Upper lobe of left lung (tissue), 4 donors: Measurements from ENCODE around the gene C9orf72.

Experiments
- POLR2A ChIP-seq, 4 donors: fragments of 450-650 bp; IDR thresholded peaks; one replicate each; pipeline ENCODE4 v1.5.1; 2016 to 2017; ENCODE audit warnings: antibody characterized with exemption in 4 of 4, mild to moderate bottlenecking in 2 of 4
- TF ChIP-seq, protein P1 (sequence below), 6 experiments: fragments of 450-650 bp in 4 of 6; fragments of 200-600 bp in 2 of 6; sonication (generic) in 2 of 6; IDR thresholded peaks; one replicate each; pipeline ENCODE4 v1.5.1; 2016 to 2019; ENCODE audit warnings: antibody characterized with exemption in 6 of 6

DNA sequence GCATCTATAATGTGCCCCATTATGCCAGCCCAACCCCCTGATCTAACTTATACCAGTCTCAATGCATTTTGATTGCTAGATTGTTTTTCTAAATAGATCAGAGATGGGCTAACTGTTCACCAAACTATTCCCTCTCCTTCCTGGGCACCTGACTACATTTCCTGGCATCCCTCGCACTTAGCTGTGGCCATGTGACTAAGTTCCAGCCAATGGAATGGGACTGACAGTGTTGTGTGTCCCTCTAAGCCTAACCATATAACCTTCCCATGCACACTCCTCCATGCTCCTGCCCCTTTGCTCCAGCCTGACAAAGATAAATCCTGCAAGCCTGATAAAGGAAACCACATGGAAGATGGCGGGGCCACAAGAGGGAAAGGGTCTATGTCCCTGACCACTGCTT, 61.5 kb downstream of the C9orf72 start:
- TF ChIP-seq, protein P1, sequence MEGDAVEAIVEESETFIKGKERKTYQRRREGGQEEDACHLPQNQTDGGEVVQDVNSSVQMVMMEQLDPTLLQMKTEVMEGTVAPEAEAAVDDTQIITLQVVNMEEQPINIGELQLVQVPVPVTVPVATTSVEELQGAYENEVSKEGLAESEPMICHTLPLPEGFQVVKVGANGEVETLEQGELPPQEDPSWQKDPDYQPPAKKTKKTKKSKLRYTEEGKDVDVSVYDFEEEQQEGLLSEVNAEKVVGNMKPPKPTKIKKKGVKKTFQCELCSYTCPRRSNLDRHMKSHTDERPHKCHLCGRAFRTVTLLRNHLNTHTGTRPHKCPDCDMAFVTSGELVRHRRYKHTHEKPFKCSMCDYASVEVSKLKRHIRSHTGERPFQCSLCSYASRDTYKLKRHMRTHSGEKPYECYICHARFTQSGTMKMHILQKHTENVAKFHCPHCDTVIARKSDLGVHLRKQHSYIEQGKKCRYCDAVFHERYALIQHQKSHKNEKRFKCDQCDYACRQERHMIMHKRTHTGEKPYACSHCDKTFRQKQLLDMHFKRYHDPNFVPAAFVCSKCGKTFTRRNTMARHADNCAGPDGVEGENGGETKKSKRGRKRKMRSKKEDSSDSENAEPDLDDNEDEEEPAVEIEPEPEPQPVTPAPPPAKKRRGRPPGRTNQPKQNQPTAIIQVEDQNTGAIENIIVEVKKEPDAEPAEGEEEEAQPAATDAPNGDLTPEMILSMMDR (IDR thresholded peaks at IDR 0.05): no peak
- no peak for TF ChIP-seq POLR2A (IDR thresholded peaks at IDR 0.05)
